ACC112 (cell line): ENCODE results near the gene ANKMY1.

ENCODE experiments used
- H2AFZ ChIP-seq: fragments of 200-600 bp; sonication (generic); one replicate; pipeline ENCODE4 v1.6.0; 2017; ENCODE audit warnings: antibody characterized with exemption, low read length; ENCODE audit not compliant: unreplicated experiment
- H3K27ac ChIP-seq: fragments of 200-600 bp; sonication (generic); 2 replicates; pipeline ENCODE4 v1.5.1; 2014; ENCODE audit warnings: low read depth, mild to moderate bottlenecking, antibody characterized with exemption, low read length, moderate library complexity
- H3K27me3 ChIP-seq: fragments of 200-600 bp; sonication (generic); 2 replicates; pipeline ENCODE4 v1.6.1; 2014; ENCODE audit warnings: mild to moderate bottlenecking, antibody characterized with exemption, low read length, moderate library complexity, mixed read lengths; ENCODE audit not compliant: insufficient read depth
- H3K36me3 ChIP-seq: fragments of 200-600 bp; sonication (generic); 2 replicates; pipeline ENCODE4 v1.6.1; 2016; ENCODE audit warnings: mild to moderate bottlenecking, antibody characterized with exemption, low read length, moderate library complexity, mixed read lengths; ENCODE audit not compliant: insufficient read depth
- H3K4me1 ChIP-seq: fragments of 200-600 bp; sonication (generic); one replicate; pipeline ENCODE4 v1.6.1; 2016; ENCODE audit warnings: low read length, mixed read lengths; ENCODE audit not compliant: insufficient read depth, unreplicated experiment, control insufficient read depth
- H3K4me3 ChIP-seq: fragments of 200-600 bp; sonication (generic); 2 replicates; pipeline ENCODE4 v1.5.1; 2014; ENCODE audit warnings: mild to moderate bottlenecking, low read depth, low read length
- H3K79me2 ChIP-seq: fragments of 200-600 bp; sonication (generic); one replicate; pipeline ENCODE4 v1.6.0; 2016; ENCODE audit warnings: low read length; ENCODE audit not compliant: control insufficient read depth, unreplicated experiment, insufficient read depth

Gene ANKMY1

DNA sequence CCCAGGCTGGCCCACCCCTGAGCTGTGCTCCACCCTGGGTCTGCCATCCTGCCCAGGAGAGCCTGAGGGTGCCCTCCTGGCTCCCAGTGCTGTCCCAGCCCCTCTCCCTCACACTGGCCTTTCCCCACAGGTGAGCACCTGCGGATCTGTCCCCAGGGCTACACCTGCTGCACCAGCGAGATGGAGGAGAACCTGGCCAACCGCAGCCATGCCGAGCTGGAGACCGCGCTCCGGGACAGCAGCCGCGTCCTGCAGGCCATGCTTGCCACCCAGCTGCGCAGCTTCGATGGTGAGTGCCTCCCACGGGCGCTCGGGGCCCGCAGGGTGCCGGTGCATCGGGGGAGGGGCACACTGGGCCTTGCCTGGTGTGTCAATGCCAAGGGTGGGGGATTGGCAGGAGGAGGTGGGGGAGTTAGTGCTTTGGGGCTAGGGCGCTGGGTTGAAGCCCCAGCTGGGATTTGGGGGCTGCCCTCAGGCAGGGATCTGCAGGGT is 98.8 kb downstream of the ANKMY1 start:
- Histone ChIP-seq H3K4me3 (no peak overlapping the region), H2AFZ (no peak overlapping the region), H3K27ac (no peak overlapping the region), H3K36me3 (no peaks in the 10 kb centered on the region), H3K4me1 (no peaks in the 10 kb centered on the region), H3K27me3 (no peaks in the 10 kb centered on the region), H3K79me2 (no peaks in the 10 kb centered on the region)

GRCh38 chr2:240458044-240458899 is 99.5 kb downstream of the ANKMY1 start:
- no peaks in the 10 kb centered on the region for H3K79me2 ChIP-seq
- no peak overlapping the region for H2AFZ ChIP-seq
- no peaks in the 10 kb centered on the region for H3K4me1 ChIP-seq
- no peak overlapping the region for H3K27ac ChIP-seq
- H3K36me3 ChIP-seq = no peaks in the 10 kb centered on the region
- no peak overlapping the region for H3K4me3 ChIP-seq
- no peaks in the 10 kb centered on the region for H3K27me3 ChIP-seq

DNA sequence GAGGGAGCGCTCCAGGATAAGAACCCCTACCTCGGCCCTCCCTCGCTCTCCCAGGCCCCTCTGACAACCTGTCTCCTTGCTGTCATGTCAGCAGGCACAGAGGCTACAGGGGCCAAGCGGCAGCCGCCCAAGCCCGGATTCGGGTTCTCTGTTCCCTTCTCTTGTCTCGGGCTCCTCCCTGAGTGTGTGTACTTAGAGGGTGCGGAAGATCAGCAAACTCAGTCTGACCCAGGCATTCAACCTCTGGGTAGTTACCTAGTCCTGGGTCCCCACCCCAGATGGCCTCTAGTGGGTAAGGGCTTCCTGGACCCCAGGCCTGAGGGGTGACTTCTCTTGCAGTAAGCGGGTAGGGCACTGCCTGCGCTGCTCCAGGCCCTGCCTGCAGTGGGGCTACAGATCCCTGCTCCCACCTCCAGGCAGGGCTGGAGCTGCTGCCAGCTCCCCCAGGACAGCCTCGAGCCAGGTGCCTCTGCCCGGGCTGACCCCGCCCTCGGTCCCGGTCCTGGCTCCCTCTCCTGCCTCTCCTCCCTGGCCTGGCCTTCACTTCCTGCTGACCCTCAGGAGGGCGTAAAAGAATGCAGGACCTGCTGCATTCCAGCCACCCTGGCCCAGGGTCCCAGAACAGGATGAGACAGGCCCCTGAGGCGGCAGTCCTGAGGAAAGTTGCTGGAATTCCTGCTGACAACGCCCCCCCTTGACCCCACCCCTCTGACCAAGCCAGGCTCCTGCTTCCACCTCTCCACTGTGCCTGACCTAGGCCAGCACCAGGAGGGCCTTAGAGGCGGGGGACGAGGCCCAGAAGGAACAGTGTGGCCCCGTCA is 100.4 kb downstream of the ANKMY1 start:
- H3K27ac ChIP-seq = no peak overlapping the region
- H3K27me3 ChIP-seq = no peaks in the 10 kb centered on the region
- H3K79me2 ChIP-seq = no peaks in the 10 kb centered on the region
- no peak overlapping the region for H2AFZ ChIP-seq
- no peak overlapping the region for H3K4me3 ChIP-seq
- H3K4me1 ChIP-seq = no peaks in the 10 kb centered on the region
- H3K36me3 ChIP-seq = no peaks in the 10 kb centered on the region

DNA sequence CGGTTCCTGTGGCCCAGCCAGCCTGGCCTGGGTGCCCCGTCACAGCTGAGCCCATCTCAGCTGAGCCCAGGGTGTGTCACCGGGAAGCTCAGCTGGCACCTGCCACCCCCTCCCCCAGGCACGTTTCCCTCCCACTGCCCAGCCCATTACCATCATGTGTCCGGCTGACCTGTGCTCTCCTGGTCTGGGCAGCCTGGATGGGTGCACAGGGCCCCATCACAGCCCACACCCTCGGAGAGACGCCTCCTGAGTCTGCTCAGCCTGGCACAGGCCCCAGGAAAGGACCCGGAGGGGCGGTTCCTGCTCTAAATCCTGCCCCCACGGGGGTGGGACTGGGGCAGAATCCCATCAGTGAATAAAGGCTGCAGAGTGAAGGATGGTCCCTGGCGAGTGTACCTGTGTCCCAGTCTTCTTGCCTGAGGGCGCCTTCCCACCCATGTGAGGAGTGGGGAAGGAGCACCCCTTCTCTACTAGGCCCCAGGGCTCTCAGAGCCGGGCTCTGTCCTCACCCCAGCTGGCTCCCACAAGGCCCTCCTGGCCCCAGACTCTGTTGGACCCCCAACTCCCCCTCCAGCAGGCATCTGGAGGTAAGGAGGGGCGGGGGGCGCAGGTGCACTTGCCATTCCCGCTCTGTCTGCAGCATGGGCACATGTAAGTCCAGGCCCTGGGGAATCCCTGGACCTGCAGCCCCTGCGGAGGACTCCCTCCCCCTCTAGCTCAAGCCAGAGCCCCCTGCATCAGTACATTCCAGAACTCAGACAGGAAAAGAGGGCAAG is 101.2 kb downstream of the ANKMY1 start:
- Histone ChIP-seq H3K4me3 (no peak overlapping the region), H3K27me3 (no peaks in the 10 kb centered on the region), H3K79me2 (no peaks in the 10 kb centered on the region), H3K36me3 (no peaks in the 10 kb centered on the region), H3K4me1 (peaks cover 6% of the 10 kb centered on the region), H2AFZ (no peak overlapping the region), H3K27ac (no peak overlapping the region)

- Histone ChIP-seq H3K27ac (no peak overlapping the region), H3K4me1 (peaks cover 6% of the 10 kb centered on the region), H3K4me3 (no peak overlapping the region), H2AFZ (no peak overlapping the region), H3K79me2 (no peaks in the 10 kb centered on the region), H3K36me3 (no peaks in the 10 kb centered on the region), H3K27me3 (no peaks in the 10 kb centered on the region)
These were observed 101.9 kb downstream of the ANKMY1 start for GRCh38 chr2:240455647-240456446.

- H3K79me2 ChIP-seq = no peaks in the 10 kb centered on the region
- no peak overlapping the region for H3K27ac ChIP-seq
- no peaks in the 10 kb centered on the region for H3K36me3 ChIP-seq
- no peaks in the 10 kb centered on the region for H3K27me3 ChIP-seq
- H3K4me3 ChIP-seq = no peak overlapping the region
- no peak overlapping the region for H2AFZ ChIP-seq
- H3K4me1 ChIP-seq = peaks cover 10% of the 10 kb centered on the region
These were observed 102.5 kb downstream of the ANKMY1 start for GRCh38 chr2:240455272-240455646.

DNA sequence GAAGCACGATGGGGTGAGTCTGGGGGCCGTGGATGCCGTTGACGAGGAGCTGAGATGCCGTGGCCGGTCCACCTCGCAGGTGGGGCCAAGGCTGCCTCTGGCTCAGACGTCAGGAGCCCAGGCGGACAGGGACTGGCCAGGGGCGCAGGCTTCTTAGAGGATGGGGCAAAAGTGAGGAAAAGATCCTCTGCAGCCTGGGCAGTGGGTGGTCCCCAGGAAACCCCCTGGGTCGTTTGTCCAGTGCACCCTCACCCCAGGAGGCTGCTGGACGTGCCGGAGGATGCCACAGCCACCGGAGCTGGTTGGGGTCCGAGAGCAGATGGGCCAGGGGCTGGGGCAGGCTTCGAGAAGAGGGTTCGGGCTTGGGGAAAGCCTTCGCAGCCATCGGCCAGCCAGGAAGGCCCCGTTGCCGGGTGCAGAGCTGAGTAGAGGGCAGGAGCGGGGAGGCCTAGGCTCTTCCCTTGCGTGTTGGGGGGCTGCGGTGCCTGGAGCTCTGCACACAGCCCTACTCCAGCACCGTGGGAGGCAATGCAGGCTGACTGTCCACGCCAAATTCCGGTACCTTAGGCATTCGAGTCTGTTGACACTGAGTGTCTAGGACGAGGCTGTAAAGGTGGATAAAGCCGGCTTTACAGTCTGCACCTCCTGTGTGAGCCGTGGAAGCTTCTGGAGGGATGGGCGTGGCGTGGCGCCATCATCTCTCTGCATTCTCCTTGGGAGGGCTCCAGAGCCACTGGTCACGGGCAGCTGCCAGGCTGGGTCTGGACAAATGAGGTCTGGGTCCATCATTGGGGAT is 103.5 kb downstream of the ANKMY1 start:
- Histone ChIP-seq H3K4me1 (peaks cover 19% of the 10 kb centered on the region), H3K27me3 (no peaks in the 10 kb centered on the region), H3K36me3 (no peaks in the 10 kb centered on the region), H3K79me2 (no peaks in the 10 kb centered on the region), H3K4me3 (no peak overlapping the region), H2AFZ (no peak overlapping the region), H3K27ac (no peak overlapping the region)

DNA sequence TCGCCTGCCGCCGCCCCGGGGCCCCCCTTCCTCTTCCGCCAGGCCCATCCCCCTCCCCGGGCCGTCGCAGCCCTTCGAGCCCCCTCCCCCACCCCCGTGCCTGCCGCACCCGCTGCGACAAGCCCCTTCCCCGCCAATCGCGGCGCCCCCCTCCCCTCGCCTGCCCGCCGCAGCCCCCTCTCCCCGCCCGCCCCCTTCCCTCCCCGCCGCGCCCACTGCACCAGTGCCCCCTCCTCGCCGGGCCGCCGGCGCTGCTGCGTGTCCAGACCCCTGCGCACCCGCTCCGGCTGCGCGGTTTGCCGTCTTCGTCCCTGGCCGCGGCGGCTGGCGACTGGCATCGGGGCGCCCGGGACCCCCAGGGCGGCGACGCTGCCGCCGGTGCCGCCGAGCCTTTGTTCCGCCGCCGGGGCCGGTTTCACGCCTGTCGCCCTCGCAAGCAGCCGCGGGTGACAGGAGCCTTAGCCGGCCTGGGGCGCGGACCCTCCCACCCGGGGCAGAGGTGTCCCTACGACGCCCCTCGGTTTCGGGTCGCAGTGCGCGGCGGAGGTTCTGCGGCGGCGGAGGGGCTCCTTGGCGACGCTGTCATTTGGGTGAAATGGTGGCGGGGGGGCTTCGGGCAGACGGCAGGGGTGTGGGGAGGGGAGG is 104.2 kb downstream of the ANKMY1 start:
- H3K27ac ChIP-seq = no peak overlapping the region
- no peaks in the 10 kb centered on the region for H3K79me2 ChIP-seq
- H3K4me1 ChIP-seq = peaks cover 19% of the 10 kb centered on the region
- no peak overlapping the region for H3K4me3 ChIP-seq
- H2AFZ ChIP-seq = no peak overlapping the region
- no peaks in the 10 kb centered on the region for H3K36me3 ChIP-seq
- H3K27me3 ChIP-seq = no peaks in the 10 kb centered on the region
